HepG2 (cell line): ENCODE measurements around the gene CAMK1. TPM values are rescaled to one million over a fixed set of nuclear protein-coding genes. Genes with fewer than 3 reads are reported as not detected.

Experiments used
- ATAC-seq: fragments of 200-7000 bp; cut with Tn5 transposase; 3 replicates; pipeline ENCODE4 v1.9.1; 2020; ENCODE audit warnings: mild to moderate bottlenecking, moderate library complexity
- BruUV-seq: library from RNA; stranded (reverse); fragments of 400-500 nt; replicated peaks from 2 replicates; lab custom pipeline; 2021; lab: Mats Ljungman, UMichigan
- CTCF ChIA-PET: fragments of 300-600 bp; formaldehyde crosslinking; extraction: SDS; loops from one replicate; lab custom pipeline; 2021; ENCODE audit warnings: low total read pairs, inconsistent platforms, low intra/inter-chr PET ratio; lab: Yijun Ruan, JAX
- POLR2A ChIA-PET: fragments of 350-600 bp; sonication (Branson Sonifier 250); formaldehyde crosslinking; loops from one replicate; lab custom pipeline; 2020; ENCODE audit warnings: antibody characterized with exemption, inconsistent platforms; lab: Yijun Ruan, JAX
- DNase-seq: peaks from one replicate; pipeline ENCODE4 v3.0.0-alpha.2; 2015; ENCODE audit warnings: low spot score
- FAIRE-seq: peaks from 3 replicates; lab custom pipeline; 2011; peaks lifted over from hg19 to GRCh38; lab: Jason Lieb, UNC
- H2AFZ ChIP-seq: one replicate; pipeline ENCODE4 v1.6.1; 2011; ENCODE audit warnings: low read length, inconsistent platforms
- H3K27ac ChIP-seq: fragments of 300-600 bp; 3 replicates; pipeline ENCODE4 v1.8.0; 2011; ENCODE audit warnings: mixed run types, mild to moderate bottlenecking, mixed read lengths, low read length, inconsistent platforms; ENCODE audit not compliant: insufficient read depth; ENCODE audit errors: extremely low read length
- H3K27me3 ChIP-seq, 2 experiments: fragments of 200-600 bp in 1 of 2; 2 replicates in 1 of 2; 3 replicates in 1 of 2; pipeline versions ENCODE4 v1.6.0 to v1.8.0; 2011; ENCODE audit warnings: low read length in 2 of 2, mild to moderate bottlenecking in 2 of 2, moderate library complexity in 2 of 2, inconsistent platforms in 1 of 2; ENCODE audit not compliant: insufficient read depth in 2 of 2, control insufficient read depth in 1 of 2
- H3K36me3 ChIP-seq, 2 experiments: fragments of 200-600 bp in 1 of 2; replicated peaks in 1 of 2; 2 replicates in 1 of 2; 3 replicates in 1 of 2; pipeline versions ENCODE4 v1.5.1 to v1.8.0; 2011; ENCODE audit warnings: low read length in 2 of 2, inconsistent platforms in 1 of 2; ENCODE audit not compliant: insufficient read depth in 2 of 2, control insufficient read depth in 1 of 2
- H3K4me1 ChIP-seq: 2 replicates; pipeline ENCODE4 v1.5.1; 2012; ENCODE audit warnings: low read length, inconsistent platforms; ENCODE audit not compliant: insufficient read depth
- H3K4me2 ChIP-seq: 2 replicates; pipeline ENCODE4 v1.6.0; 2011; ENCODE audit warnings: low read depth, low read length, inconsistent platforms
- H3K4me3 ChIP-seq, 3 experiments: fragments of 200-600 bp in 1 of 3; sonication (generic), shearing (Covaris generic) in 1 of 3; replicated peaks in 1 of 3; 2 replicates each; pipeline ENCODE4 v1.5.1; 2011 to 2016; ENCODE audit warnings: low read length in 3 of 3, inconsistent platforms in 2 of 3, low read depth in 2 of 3, mild to moderate bottlenecking in 2 of 3, control low read depth in 1 of 3, mixed read lengths in 1 of 3; ENCODE audit not compliant: insufficient read depth in 1 of 3
- H3K79me2 ChIP-seq: one replicate; pipeline ENCODE4 v1.6.1; 2011; ENCODE audit warnings: low read length, inconsistent platforms; ENCODE audit not compliant: insufficient read depth
- H3K9ac ChIP-seq: 2 replicates; pipeline ENCODE4 v1.6.0; 2011; ENCODE audit warnings: mild to moderate bottlenecking, low read depth, low read length, inconsistent platforms; ENCODE audit not compliant: insufficient read depth
- H3K9me3 ChIP-seq: 2 replicates; pipeline ENCODE4 v1.5.1; 2012; ENCODE audit warnings: mild to moderate bottlenecking, low read length
- H4K20me1 ChIP-seq: 2 replicates; pipeline ENCODE4 v1.6.0; 2011; ENCODE audit warnings: inconsistent platforms, mild to moderate bottlenecking, low read length, moderate library complexity; ENCODE audit not compliant: insufficient read depth
- CEBPG ChIP-seq: IDR thresholded peaks from 2 replicates; pipeline ENCODE4 v1.6.1; 2016
- JUN ChIP-seq: sonication (generic); formaldehyde crosslinking; IDR thresholded peaks from 2 replicates; pipeline ENCODE4 v1.4.0; 2020; ENCODE audit warnings: mild to moderate bottlenecking, missing genetic modification reagents
- KAT8 ChIP-seq: IDR thresholded peaks from 2 replicates; pipeline ENCODE4 v1.6.1; 2016; ENCODE audit warnings: missing genetic modification reagents, missing compliant biosample characterization
- PPARG ChIP-seq: conservative IDR thresholded peaks from 2 replicates; pipeline ENCODE4 v1.6.1; 2016; ENCODE audit warnings: missing biosample characterization, missing genetic modification reagents
- SAP130 ChIP-seq: IDR thresholded peaks from 2 replicates; pipeline ENCODE4 v1.6.1; 2016; ENCODE audit warnings: low read depth
- SMARCC2 ChIP-seq: fragments of 450-650 bp; IDR thresholded peaks from 2 replicates; pipeline ENCODE4 v1.6.1; 2017; ENCODE audit warnings: antibody characterized with exemption, mild to moderate bottlenecking
- ZNF263 ChIP-seq: sonication (generic); formaldehyde crosslinking; IDR thresholded peaks from 2 replicates; pipeline ENCODE4 v1.4.0; 2020; ENCODE audit warnings: missing genetic modification reagents
- ZNF891 ChIP-seq: sonication (generic); formaldehyde crosslinking; IDR thresholded peaks from 2 replicates; pipeline ENCODE4 v1.5.0; 2020; ENCODE audit warnings: mild to moderate bottlenecking, missing genetic modification reagents
- WGBS: methylation state at CpG from one replicate; pipeline ENCODE4 v1.1.6; 2017; ENCODE audit warnings: low lambda C conversion rate; 5-methylcytosine and 5-hydroxymethylcytosine counted together
- in situ Hi-C: cut with HindIII; loops from 2 replicates; pipeline ENCODE4 v1.10.0; 2017; ENCODE audit warnings: low pct_unique_long_range_greater_than_20kb; ENCODE audit not compliant: extremely low pct_ligation_motif_present
- intact Hi-C: fragments of 100-400 bp; cut with micrococcal nuclease; formaldehyde crosslinking; loops from one replicate; pipeline ENCODE4 v1.10.0; 2022; ENCODE audit not compliant: unreplicated experiment
- polyA plus RNA-seq, 8 experiments: library from polyadenylated mRNA; depleted of rRNA in 3 of 8; stranded (reverse) in 7 of 8; unstranded in 1 of 8; fragments of >200 nt; fragmentation: Illumina TruSeq in 4 of 8; extraction: Trizol in 4 of 8; gene quantifications; 2 replicates each; pipeline versions ENCODE4 v1.2.1 to v1.2.3, GENCODE V29; 2011 to 2016; ENCODE audit warnings: low read depth in 4 of 8, missing spikeins in 1 of 8, mixed read lengths in 1 of 8; ENCODE audit not compliant: insufficient read depth in 1 of 8
- total RNA-seq, 5 experiments: library from RNA; depleted of rRNA; stranded (reverse); fragments of >200 nt; fragmentation: Illumina TruSeq; extraction: Trizol; gene quantifications; 2 replicates each; pipeline ENCODE4 v1.2.3, GENCODE V29; 2016; ENCODE audit warnings: low read depth in 1 of 5
- TF ChIP-seq, protein P1 (sequence below), 2 experiments: fragments of 450-650 bp in 1 of 2; sonication (generic) in 1 of 2; formaldehyde crosslinking; IDR thresholded peaks; 2 replicates each; pipeline versions ENCODE4 v1.5.0 to v1.8.0; 2020 to 2022; ENCODE audit warnings: mild to moderate bottlenecking in 1 of 2, missing genetic modification reagents in 1 of 2

The CAMK1 gene
- total and polyA plus RNA-seq, 2 of the 13 experiments (the other 11 are each of a cell fraction or from before 2014, with no cell fraction given): 26.4 to 53.3 TPM

DNA sequence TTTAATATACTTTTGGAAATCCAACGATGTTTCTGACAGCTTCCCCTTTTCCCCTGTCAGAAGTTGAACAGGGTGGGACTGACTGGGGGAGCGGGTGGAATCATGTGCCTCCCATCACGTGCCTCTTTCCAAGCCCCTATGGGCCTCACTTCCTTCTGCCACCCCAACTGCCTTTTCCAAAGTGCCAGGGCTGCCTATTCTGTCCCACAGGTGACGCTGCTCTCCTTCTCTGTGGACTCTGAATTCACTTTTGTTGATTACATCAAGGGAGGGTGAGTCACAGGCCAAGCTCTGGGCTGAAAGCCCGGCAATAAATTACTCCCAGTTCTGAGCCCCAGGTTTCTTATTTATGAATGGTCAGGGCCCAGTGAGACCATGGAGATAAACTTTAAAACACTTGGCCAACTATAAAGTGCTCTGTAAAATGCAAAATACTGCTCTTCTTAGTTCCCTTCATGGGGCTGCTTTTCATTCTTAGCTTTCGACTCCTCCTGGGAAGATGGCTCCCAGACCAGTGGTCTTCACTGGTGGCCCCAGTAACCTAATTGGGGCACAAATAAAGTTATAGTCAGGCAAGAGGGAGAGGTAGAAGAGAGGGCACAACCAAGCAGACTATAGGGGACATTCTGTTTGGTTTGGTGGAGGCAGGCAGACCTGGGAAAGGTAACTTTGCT, 53.8 kb downstream of the CAMK1 start (continued):
- TF ChIP-seq, protein P1, sequence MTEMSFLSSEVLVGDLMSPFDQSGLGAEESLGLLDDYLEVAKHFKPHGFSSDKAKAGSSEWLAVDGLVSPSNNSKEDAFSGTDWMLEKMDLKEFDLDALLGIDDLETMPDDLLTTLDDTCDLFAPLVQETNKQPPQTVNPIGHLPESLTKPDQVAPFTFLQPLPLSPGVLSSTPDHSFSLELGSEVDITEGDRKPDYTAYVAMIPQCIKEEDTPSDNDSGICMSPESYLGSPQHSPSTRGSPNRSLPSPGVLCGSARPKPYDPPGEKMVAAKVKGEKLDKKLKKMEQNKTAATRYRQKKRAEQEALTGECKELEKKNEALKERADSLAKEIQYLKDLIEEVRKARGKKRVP (CRISPR knock-in tag; IDR thresholded peaks at IDR 0.05): 0 out of 4 replicates have a peak, but pooled peaks of 1 of the 2 experiments have one; percentile 19
- TF ChIP-seq SMARCC2 (no peak), SAP130 (CRISPR knock-in tag) (peak; percentile 72), PPARG (CRISPR knock-in tag) (0 out of 2 replicates have a peak, but pooled peaks have one; percentile 12), CEBPG (CRISPR knock-in tag) (peak; percentile 50; the same call in 1 of the 2 replicates), JUN (peak; percentile 61; the same call in 1 of the 2 replicates), KAT8 (CRISPR knock-in tag) (peak; percentile 44; the same call in 1 of the 2 replicates)
- TF ChIP-seq, all 625 proteins: peak for 55

DNA sequence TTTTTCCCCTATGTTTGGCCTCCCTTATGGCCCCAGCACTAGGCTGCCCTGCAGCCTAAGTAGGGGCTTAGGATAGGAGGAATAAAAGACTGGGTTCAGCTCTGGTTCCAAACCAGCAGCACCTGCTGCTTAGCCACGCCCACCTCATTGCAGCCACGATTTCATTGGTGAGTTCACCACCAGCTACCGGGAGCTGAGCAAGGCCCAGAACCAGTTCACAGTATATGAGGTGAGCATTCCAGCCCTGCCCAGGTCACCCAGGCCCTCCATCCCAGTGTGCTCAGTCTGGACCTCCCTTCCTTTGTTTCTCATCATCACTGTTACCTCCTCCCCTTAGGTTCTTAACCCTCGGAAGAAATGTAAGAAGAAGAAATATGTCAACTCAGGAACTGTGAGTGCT, 54.6 kb downstream of the CAMK1 start:
- H3K27ac ChIP-seq: no peak overlapping the region
- intact Hi-C loops: no loop called here

More for the DNA sequence above, 54.6 kb downstream of the CAMK1 start:
- CTCF ChIA-PET: interaction anchor here (1.8 kb wide), 1 partner anchor 12 kb away, joined by 8 read pairs; no protein-coding TSS in a partner anchor
- Histone ChIP-seq H3K4me1 (peaks cover 12% of the 10 kb centered on the region), H3K4me2 (peak overlapping the region; percentile 41; the same call in 1 of the 2 replicates), H3K4me3 (no peak overlapping the region), H2AFZ (no peak overlapping the region), H3K9me3 (no peaks in the 10 kb centered on the region), H3K9ac (no peak overlapping the region), H3K36me3 (no peaks in the 10 kb centered on the region), H3K27me3 (peaks cover 5 to 27% of the 10 kb centered on the region in 2 experiments; a peak in 4 of 5 replicates), H3K79me2 (no peaks in the 10 kb centered on the region), H4K20me1 (no peaks in the 10 kb centered on the region)
- in situ Hi-C loops: no loop called here
- BruUV-seq: no TSS peak
- 17% methylated on average over 4 of the region's 4 CpGs for WGBS
- DNase-seq: no peak
- TF ChIP-seq ZNF263 (CRISPR knock-in tag) (peak; percentile 47), ZNF891 (no peak)
- peak; percentile 61 for ATAC-seq
- POLR2A ChIA-PET: no interaction called here
- no peak for FAIRE-seq
